GM18870 (cell line): ENCODE results near the gene DHX8.

Source experiments
- ATAC-seq: cut with Tn5 transposase; IDR thresholded peaks from one replicate; pipeline ENCODE4 v1.9.1; 2021; ENCODE audit warnings: moderate library complexity; ENCODE audit not compliant: unreplicated experiment

DHX8 gene

DNA sequence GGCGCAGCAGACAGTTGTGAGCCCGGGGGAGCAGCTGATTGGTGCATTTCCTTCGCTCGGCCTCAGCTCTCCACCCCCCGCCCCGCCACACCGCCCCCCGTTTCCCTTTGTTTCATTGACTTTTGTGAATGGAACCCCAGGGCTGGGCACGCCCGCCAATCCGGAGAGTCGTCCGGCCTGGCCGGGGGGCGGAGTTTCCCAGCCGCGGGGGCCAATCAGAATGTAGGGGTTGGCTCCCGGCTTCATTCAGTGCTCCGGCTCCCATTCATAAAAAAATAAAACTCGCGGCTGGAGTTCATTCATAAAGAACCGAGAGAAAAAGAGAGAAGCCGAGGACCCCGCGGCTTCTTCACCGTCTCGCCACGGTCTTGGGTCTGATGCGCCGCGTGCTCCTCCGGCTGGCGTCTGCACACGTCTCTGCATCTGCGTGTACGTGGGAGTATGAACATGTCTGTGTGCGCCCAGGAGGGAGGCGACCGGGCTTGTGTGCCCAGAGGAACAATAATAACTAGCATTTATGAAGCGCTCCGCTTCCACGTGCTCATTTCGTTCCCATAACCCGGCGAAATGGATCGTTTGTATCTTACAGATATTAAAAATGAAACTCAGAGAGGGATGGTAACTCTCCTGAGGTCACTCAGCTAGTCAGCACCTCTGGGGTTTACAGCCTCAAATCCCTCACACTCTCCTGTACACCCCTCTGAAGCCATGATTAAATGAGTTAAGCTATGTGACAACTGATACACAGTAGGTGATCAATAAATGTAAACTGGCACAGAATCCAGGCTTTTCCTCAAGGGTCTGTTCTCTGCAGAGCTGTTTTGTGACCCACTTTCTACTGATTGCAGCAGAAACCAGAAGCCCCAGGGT, 62.8 kb downstream of the DHX8 start, which contains the start of gene ETV4:
ETV4 (minus strand) TSS at position 22 of the 870 bp plus-strand sequence. CDS start 723 bp downstream, outside the sequence.
- ATAC-seq, result no peak

DNA sequence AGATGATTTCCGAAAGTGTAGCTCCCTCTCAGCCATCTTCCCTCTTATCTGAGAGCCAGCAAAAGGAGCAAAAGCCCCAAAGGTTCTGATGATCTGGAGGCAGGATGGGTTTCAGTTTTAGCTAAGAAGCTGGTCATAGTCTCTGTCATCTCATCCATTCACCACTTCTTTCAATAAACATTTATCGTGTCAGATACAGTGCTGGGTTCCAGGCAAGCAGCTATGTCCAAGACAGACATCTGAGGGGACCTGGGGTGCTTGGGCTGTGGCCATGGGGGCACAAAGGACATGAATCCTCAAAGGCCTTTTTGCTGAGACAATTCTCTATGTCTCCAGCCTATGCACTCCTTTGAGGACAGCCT, 63.4 kb downstream of the DHX8 start:
- ATAC-seq, result no peak

DNA sequence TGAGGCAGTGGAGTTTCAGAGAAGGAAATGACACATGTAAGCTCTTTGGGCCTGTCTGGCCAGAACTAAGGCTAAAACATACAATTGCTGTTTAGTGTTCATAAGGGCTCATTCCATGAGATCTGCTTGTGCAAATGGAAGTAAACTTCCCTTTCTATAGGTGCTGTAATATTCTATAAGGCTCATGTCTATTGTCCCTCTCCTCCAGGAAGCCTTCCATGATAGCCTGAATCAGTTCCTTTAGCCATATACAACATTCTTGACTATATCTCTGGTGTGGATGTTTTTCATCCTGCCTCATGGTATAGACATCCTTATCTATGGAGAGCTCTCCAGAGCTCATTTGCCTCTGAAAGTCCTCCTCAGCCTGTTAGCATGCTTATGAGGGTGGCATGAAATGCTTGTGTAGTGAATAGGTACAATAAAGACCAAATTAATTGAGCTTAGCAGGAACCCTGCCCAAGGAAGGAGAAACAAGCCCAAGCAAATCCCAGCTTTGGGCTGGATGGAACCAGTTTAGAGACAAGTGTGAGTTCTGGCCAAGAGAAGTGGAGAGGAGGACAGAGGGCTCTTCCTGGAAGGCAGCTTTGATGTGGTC, 64.0 kb downstream of the DHX8 start:
- ATAC-seq, result no peak

DNA sequence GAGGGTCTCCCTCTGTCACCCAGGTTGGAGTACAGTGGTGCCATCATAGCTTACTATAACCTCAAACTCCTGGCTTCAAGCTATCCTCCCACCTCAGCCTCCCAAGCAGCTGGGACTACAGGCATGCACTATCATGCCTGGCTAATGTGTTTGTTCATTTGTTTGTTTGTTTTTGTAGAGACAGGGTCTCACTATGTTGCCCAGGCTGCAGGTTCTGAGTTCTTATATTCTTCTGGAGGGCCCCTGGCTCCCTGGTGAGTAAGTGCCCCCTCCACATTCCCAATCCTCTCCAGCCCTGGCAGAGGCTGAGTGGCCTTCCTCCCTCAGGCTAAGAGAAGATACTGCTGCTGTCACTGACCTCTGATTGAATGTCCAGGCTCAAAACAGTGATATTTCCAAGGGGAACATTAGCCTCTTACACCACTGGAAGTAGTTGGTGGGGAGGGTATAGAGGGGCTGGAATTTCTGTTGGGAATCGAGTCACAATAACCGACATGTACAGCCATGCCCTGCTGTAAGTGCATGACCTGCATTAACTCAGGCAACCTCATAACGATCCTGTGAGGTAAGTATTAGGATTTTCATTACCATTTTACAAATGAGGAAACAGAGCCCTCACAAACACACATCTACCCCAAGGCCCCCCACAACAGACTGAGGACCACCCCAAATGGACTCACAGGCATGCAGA, 65.1 kb downstream of the DHX8 start:
- ATAC-seq, result no peak

DNA sequence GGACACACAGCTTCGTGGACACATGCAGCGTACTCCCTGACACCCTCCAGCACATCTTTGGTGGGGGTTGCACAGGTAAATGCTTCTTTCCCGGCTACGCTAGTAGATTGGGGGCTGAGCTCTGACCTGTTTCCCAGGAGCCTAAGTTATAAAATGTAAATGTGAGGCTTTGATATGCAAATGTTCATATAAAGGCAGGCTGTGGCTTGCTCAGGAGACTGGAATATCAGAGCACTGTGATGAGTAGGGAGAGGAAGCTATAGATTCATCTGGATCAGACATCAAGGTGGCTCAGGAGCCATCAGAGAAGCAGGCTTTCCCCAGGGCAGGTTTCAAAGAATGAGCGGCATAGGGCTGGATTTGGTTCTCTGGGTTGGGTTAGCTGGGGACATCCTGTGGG, 65.7 kb downstream of the DHX8 start:
- ATAC-seq, result no peak

DNA sequence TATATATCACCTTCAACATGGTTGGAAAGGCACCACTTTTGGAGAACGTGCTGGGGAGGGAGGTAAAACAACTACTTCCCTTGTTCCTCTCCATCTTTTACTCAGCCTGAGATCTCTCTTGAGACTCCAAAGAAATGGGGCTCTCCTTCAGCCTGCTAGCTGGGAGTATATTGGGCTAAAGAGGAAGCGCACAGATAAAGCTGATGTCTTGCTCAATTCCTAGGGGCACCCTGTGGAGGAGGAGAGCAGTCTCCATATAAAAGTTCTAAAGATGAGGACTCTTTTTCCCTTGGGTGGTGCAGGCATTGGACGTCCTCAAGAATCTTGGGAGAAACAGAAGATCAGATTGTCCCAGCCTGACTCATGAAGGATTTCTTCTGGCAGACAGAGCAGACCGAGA, 67.0 kb downstream of the DHX8 start:
- ATAC-seq, result no peak

DNA sequence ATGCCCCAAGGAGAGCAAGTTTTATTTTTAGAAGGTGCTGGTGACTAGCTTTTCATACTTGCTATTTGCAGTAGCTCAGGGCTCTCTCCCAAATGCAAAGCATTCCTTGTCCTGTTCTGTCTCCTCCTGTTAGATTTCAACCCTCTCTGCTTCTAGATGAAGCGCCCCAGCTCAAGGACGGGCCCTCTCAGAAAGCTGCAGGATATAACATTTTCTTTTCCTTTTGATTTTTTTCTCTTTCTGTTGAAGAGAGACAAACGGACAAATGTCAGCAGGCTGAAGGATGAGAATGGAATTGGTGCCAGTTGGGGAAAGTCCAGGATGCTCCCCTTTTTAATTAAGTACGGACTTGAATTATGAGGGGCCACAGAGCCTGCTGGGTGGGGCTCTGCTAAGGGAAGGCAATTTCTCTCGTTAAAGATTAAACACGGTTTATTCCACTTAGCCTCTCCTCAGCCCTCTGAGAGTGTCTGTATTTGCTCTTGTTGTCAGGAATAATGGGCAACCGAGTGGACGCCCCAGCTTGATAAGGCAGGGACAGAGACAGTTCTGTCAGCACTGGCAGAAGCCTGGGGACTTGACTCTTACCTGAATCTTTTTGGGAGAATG, 68.6 kb downstream of the DHX8 start:
- ATAC-seq, result no peak

DNA sequence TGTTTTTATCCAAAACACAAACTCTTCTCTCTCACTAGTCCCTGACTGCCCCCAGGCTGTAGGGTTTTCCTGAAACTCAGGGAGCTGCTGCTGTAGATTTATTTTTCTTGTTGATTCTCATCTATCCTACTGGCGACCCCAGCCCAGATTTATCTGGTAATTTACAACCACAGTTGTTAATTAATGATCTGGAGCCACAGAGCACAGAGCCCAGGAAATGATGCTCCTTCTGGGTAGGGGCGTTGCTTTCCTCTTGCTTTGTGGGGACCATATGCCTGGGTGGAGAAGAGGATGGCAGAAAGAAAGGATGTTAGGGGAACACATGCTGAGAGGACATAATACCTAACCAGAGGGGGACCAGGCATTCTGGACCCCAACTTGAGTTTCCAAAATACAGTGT, 69.8 kb downstream of the DHX8 start:
- ATAC-seq, result no peak

DNA sequence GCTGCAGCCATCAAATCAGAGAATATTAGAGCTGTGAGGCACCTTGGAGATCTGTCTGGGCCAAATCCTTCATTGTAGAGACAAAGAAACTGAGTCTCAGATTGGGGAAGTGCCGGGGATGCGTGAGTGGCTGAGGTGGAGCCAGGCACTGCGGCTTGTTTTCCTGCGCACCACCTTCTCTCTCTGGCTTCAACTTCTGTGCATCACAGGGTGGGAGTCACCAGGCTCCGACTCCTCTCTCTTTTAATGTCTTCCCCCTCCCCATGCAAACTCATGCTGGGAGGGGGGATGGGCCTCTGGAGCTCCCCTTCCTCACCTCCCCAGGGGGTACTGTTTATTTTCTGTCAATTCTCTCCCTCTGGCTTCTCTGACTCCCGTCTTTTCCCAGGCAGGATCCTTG, 71.1 kb downstream of the DHX8 start:
- ATAC-seq, result no peak

DNA sequence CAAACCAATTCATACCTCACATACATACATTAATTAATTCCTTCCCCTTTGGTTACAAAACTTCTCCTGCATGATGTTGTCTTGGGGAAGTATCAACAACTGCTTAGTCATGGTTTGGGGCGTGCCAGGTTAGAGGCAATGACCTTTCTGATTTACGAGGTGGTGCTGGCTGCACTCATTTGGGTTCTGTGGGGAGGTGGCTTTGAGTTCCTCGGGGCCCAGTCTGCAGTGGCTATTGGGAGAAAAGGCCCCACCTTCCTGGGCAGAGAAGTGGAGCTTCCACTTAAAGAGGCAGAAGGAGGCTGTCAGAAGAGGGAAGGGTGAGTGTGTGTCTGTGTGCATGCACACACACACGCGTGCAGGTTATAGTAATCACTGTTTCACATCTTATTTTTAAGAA, 72.5 kb downstream of the DHX8 start:
- ATAC-seq, result no peak

DNA sequence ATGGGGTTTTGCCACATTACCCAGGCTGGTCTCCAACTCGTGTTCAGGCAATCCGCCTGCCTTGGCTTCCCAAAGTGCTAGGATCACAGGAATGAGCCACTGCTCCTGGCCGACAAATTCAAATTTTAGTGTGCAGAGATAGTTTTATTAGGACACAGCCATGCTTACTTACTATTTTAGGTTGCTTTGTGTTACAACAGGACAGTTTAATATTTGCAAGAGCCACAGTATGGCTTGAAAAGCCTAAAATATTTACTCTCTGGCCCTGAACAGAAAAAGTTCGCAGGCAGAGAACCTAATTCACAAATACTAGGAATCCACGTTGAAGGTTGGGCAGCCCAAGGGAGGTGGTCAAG, 75.0 kb downstream of the DHX8 start:
- no peak for ATAC-seq

DNA sequence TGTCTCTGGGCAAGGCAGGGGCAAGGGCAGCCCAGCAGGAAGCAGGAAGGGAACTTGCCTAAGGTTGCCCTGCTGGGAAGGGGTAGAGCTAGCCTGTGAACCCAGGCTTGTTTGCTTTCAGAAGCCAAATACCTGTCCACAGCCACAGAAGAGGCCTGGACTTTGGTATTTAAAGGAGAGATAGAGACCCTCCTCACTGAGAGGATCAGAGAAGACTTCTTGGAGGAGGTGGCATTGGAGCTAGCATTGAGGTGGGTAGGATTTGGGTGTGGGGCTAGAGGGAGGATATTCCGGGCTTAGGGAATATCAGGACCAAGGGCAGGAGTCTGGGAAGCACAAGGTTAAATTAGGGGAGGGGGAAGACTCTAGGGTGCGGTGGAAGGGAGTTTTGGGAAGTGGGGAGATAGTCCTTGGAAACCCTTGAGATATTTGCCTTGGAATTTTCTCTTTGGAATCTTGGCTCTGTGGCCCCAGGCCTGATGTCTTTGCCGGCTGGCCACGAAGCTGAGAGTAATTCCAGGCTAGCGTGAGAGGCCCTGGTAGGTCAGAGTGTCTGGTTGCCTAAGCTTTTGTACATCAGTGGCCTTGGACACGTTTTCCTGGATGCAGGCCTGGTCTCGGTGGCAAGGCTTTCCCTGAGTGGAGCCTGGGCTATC, 75.5 kb downstream of the DHX8 start:
- no peak for ATAC-seq

DNA sequence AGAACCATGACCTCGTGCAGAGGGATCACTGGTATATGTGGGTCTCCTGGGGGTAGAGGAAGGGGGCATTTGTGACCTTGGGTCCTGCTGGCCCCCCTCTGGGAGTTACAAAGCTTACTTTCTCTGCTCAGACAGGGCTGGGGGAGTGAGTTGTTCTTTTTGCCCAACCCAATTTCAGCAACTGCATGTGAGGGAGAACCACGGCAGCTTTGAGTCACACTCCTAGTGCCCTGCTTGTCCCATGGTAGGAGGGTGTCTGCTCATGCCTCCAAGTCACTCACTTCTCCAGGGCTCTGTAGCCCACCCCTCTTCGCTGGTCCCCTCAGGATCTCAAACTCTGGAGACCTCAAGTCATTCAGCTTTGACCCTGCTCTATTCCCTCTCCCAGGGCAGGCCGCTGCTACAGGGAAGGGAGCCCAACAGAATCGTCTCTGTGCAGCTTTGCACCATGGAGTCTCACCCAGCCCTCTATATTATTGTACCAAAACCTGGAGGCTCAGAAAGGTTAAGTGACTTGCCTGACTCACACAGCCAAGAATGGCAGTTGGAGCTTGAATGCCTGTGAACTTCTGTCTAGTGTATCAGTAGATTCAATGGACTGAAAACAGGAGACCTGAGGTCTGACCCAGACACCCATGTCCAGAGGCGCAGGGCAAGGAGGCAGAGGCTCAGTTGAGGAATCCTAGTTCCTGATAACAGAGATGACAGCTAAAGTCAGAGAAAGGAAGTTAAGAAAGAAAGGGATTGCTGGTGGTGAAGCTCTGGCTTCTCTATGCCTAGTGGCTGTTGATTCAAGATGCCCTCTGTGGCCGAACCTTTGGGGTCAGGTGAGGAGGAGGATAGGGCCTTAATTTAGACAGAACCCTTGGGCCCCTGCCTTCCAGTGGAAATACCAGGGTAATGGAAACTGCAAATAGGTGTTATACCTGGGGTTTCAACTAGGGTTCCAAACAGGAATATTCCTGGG, 77.0 kb downstream of the DHX8 start:
- no peak for ATAC-seq

DNA sequence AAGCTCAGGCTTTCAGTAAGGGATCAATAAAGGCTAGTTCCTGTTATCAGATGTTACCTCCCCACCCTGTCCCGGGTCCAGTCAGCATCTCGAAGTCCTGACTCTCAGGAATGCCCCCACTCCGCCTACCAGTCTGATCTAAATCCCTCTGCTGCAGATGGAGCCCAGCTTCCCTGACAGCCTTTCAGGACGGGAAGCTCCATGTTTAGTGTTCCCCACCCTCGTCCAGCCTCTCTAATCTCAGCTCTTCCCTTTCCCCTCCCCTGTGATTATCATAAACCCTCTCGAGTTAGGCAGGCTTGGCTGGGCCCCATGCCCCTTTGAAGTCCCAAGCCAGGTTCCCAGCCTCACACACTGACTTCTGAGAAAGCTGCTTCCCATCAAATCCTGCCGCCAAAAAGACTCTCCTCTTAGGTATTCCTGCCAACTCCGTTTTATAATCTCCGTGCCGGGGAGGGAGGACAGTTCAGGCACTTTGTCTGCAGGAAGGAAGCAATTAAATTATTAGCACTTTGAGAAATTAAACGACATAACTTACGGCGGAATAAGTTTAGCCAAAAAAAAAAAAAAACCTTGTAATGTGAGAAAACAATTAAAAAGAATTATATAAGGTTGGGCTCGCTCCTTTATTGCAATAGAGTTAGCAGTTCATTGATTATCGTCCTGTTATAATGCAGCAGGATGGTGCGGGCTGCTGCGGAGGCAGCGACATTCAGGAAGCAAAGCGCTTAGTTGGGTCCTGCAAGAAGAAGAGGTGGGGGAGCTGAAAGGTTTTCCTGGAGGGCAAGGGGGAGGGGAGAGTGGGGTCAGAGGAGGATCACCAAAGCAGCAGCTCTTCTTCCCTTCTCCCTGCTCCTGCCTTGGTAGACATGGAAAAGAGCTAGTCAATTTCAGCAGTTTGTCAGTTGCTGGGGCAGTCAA, 79.2 kb downstream of the DHX8 start:
- no peak for ATAC-seq

DNA sequence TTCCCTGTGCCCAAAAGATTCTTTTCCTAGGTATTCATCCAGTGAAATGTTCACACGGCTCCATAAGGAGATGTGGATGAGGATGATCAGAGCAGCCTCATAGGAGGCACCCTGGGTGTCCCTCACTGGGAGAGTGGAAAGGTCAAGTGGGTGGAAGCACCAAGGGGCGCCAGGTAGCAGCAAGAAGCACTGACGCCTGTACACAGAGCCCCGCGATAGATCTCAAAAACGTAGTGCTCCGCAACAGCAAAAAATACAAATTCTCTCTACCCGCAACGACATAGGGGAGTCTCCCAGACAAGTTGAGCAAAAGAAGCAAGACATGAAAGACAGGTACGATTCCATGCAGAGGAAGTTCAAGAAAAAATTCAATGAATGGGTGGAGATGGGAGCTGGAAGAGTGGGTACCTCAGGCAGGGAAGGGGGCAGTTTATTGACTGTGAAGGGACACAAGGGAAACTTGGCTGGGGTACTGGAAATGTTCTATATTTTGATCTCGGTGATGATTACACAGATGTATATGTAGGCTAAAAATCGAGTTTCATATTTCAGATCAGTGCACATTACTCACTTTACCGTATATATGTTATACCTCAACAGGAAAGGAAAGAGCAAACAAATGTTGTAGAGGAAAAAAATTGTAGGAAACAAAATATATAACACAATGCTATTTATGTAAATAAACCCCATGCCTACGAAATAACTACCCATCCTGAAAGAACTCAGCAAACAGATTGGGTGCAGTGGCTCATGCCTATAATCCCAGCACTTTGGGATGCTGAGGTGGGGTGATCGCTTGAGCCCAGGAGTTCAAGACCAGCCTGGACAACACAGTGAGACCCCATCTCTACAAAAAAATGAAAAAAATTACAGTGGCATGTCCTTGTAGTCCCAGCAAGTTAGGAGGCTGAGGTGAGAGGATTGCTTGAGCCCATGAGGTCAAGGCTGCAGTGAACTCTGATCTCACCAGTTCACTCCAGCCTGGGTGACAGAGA, 80.1 kb downstream of the DHX8 start:
- ATAC-seq, result no peak

DNA sequence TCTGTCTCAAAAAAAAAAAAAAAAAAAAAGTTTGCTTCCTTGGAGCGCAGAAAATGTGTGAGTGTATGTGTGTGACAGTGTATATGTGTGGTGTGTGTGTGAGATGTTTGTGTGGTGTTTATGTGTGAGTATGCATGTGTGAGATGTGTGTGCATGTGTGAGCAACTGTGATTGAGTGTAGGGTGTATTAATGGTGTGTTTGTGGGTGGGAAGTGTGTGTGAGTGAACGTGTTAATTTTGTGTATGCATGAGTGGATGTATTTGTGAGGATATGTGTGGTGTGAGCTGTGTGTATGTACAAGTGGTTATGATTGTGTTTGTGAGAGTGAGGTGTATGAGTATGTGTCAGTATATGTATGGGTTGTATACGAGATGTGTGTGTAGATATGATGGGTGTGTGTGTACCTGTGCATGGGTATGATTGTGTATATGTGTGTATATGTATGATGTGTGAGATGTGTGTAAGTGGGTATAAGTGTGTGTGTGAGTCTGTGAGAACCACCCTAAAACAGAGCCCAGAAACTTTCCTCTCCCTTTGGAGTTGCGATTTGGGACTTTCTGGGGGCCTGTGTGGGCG, 84.8 kb downstream of the DHX8 start:
- ATAC-seq, result no peak

DNA sequence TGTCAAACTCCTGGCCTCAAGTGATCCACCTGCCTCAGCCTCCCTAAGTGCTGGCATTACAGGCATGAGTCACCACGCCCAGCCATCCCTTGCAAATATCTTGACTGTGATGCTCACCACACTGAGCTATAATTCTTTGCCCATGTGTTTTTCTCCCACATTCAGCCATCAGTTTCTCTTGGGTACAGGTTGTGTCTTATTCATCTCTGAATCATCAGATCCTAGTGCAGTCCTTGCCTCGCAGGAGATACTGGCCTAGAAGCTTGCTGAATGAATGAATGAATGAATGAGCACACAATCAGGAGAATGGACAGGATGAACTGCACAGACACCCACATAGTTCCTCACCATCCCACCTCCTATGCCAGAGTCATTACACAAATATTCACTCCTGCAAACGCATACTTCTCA, 86.7 kb downstream of the DHX8 start:
- ATAC-seq, result no peak
